Measurements from ENCODE around the gene PNPO.

GRCh38 chr17:47981462-47981861 lies 40.1 kb downstream of the PNPO start:
- TF ChIP-seq EP300 (IDR thresholded peaks at IDR 0.05; ENCODE audit: borderline replicate concordance in 1 of 2, low read depth in 2 of 2, low read length in 2 of 2) (no peak), NANOG (IDR thresholded peaks at IDR 0.05; ENCODE audit: insufficient read depth, low read depth, low read length, poor library complexity, severe bottlenecking) (no peak), KDM1A (IDR thresholded peaks at IDR 0.05; ENCODE audit: borderline replicate concordance, low read length) (no peak), MAX (IDR thresholded peaks at IDR 0.05) (no peak), POLR2A (IDR thresholded peaks at IDR 0.05; ENCODE audit: control extremely low read depth in 1 of 2, low read depth in 2 of 2, low read length in 2 of 2) (no peak), POLR2AphosphoS5 (IDR thresholded peaks at IDR 0.05; ENCODE audit: low read depth, low read length) (no peak), TAF7 (optimal IDR thresholded peaks at IDR 0.05; ENCODE audit: borderline replicate concordance, low read depth, low read length) (no peak), RNF2 (IDR thresholded peaks at IDR 0.05; ENCODE audit: borderline replicate concordance, low read depth, low read length, missing control alignments, poor library complexity, severe bottlenecking) (no peak), EZH2 (IDR thresholded peaks at IDR 0.05; ENCODE audit: low read depth, low read length, severe bottlenecking) (no peak), ATF3 (IDR thresholded peaks at IDR 0.05; ENCODE audit: insufficient read depth, low read depth, low read length) (no peak), BACH1 (IDR thresholded peaks at IDR 0.05; ENCODE audit: low read length) (no peak)
- TF ChIP-seq, protein P1, sequence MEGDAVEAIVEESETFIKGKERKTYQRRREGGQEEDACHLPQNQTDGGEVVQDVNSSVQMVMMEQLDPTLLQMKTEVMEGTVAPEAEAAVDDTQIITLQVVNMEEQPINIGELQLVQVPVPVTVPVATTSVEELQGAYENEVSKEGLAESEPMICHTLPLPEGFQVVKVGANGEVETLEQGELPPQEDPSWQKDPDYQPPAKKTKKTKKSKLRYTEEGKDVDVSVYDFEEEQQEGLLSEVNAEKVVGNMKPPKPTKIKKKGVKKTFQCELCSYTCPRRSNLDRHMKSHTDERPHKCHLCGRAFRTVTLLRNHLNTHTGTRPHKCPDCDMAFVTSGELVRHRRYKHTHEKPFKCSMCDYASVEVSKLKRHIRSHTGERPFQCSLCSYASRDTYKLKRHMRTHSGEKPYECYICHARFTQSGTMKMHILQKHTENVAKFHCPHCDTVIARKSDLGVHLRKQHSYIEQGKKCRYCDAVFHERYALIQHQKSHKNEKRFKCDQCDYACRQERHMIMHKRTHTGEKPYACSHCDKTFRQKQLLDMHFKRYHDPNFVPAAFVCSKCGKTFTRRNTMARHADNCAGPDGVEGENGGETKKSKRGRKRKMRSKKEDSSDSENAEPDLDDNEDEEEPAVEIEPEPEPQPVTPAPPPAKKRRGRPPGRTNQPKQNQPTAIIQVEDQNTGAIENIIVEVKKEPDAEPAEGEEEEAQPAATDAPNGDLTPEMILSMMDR (IDR thresholded peaks at IDR 0.05; ENCODE audit: control extremely low read depth in 1 of 3, insufficient read depth in 1 of 3, low read depth in 1 of 3, low read length in 3 of 3) = no peak
- TF ChIP-seq, protein P2, sequence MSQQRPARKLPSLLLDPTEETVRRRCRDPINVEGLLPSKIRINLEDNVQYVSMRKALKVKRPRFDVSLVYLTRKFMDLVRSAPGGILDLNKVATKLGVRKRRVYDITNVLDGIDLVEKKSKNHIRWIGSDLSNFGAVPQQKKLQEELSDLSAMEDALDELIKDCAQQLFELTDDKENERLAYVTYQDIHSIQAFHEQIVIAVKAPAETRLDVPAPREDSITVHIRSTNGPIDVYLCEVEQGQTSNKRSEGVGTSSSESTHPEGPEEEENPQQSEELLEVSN (IDR thresholded peaks at IDR 0.05) = no peak
- TF ChIP-seq, protein P3, sequence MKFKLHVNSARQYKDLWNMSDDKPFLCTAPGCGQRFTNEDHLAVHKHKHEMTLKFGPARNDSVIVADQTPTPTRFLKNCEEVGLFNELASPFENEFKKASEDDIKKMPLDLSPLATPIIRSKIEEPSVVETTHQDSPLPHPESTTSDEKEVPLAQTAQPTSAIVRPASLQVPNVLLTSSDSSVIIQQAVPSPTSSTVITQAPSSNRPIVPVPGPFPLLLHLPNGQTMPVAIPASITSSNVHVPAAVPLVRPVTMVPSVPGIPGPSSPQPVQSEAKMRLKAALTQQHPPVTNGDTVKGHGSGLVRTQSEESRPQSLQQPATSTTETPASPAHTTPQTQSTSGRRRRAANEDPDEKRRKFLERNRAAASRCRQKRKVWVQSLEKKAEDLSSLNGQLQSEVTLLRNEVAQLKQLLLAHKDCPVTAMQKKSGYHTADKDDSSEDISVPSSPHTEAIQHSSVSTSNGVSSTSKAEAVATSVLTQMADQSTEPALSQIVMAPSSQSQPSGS (IDR thresholded peaks at IDR 0.05; ENCODE audit: low read length) = no peak

Data from H1 (cell line).